Epithelial cell of esophagus (primary cell): ENCODE measurements around the gene SLBP.

Experiments
- DNase-seq: peaks from one replicate; pipeline ENCODE4 v3.0.0; 2010; ENCODE audit warnings: low read depth
- H3K4me3 ChIP-seq: 2 replicates; pipeline ENCODE4 v1.5.1; 2011; ENCODE audit warnings: mild to moderate bottlenecking, low read length, control low read depth
- CTCF ChIP-seq: IDR thresholded peaks from 2 replicates; pipeline ENCODE4 v1.5.1; 2011; ENCODE audit warnings: low read depth, mild to moderate bottlenecking, low read length, control low read depth, inconsistent platforms; ENCODE audit not compliant: insufficient read depth; ENCODE audit errors: missing control alignments

Gene SLBP

DNA sequence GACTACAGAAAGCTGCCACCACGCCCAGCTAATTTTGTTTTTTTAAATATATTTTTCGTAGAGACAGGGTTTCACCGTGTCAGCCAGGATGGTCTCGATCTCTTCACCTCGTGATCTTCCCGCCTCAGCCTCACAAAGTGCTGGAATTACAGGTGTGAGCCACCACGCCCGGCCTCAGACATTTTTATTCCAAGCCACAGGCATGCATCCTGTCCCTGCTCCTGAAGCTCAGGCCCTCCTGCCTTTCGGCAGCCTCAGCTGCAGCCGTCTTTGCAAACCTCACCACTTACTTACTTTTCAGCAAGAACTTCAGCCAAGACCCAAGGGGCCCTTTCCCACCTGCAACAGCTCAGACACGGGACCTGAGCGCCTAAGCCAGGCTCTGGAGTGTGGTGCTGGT lies 54.0 kb downstream of the SLBP start:
- no peak for TF ChIP-seq CTCF
- no peak for DNase-seq
- no peak overlapping the region for H3K4me3 ChIP-seq

- H3K4me3 ChIP-seq, result no peak overlapping the region
- DNase-seq, result no peak
- no peak for TF ChIP-seq CTCF
Measured at GRCh38 chr4:1656986-1657385, 55.1 kb downstream of the SLBP start.

GRCh38 chr4:1656132-1656531 lies 56.0 kb downstream of the SLBP start:
- H3K4me3 ChIP-seq, result no peak overlapping the region
- DNase-seq, result no peak
- TF ChIP-seq CTCF, result no peak

DNA sequence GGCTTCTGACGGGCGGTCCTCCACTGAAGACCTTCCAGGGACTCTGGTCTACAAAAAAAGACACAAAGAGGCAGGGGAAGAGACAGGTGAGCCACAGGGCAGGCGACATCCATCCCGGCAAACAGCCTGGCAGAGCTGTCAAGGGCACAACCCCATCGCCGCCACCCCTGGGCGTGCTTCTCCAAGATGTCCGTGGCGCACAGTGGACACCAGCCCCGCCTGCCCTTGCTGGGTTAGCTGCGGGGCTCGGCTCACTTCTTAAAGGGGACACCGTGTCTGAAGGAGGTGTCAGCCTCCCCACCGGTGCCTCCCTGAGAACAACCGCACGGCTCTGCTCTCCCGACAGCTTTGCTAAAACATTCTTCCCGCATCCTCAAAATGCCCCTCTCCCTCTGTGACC lies 56.4 kb downstream of the SLBP start:
- no peak overlapping the region for H3K4me3 ChIP-seq
- DNase-seq, result no peak
- no peak for TF ChIP-seq CTCF

DNA sequence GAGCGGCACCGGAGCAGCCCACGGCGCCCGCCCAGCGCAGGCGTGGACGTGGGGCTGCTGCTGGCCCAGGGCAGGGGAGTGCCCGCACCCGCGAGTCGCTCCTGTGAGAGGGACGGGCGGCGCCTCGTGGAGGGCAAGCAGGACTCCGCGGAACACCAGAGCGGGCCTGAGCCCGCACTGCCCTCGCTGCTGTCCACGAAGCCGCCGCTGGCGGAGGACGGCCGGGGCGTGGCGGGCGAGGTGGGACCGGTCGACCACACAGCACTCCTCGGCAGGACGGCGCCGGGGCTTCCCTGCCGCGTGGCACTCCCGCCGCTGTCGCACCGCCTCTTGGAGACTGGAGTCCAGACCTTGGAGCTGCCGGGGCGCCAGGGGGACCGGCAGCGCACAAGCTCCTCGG lies 57.0 kb downstream of the SLBP start:
- no peak for TF ChIP-seq CTCF
- H3K4me3 ChIP-seq, result no peak overlapping the region
- no peak for DNase-seq

DNA sequence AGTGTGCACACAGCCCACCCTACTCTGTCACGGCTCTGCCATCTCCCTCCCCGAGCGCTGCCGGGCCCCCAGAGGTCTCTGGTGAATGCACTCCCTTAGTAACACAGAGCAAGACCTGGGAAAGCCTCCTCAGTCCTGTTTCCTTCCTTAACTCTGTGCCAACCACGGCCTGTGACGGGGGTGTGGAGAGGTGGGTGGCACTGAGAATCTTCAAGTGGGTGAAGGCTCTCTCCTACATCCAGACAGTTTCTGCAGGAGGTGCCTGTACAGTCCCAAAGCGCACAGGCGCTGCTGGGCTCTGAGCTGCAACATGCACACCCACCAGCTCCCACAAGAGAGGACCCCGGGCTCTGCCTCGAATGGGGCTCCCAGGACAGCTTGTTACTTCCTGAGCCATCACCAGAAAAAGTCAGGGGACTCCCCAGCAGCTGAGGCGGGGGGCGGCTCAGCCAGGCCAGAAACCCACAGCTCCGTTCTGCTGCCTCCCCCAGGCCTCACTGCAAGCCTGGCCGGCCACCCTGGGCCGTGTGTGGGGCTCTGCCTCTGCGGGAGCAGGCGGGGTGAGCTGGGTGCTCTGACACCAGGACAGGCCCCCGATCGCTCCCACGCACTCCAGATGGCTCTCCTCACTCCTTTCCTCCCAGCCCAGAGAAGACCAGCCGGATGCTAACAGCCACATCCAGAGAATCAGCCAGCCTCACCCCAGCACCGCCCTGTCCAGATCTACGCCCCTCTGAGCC lies 57.7 kb downstream of the SLBP start:
- H3K4me3 ChIP-seq, result no peak overlapping the region
- DNase-seq, result no peak
- no peak for TF ChIP-seq CTCF

DNA sequence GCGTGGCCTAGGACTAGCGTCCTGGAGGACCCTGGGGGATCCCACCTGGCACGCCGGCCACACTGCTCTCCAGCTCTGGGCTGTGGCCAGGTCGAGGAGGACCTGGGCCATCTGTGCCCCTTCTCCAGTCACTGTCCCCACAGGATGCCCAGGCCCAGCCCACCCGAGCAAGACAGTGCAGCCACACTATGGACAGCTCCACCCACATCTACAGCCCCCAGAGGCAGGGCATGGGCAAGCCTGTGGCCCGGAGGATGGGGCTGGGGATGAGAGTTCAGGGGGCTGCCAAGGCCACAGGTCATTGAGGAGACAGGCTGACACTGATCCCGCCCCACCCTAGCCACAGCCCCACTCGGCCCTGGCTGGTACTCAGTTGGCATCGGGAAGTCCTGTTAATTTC lies 58.3 kb downstream of the SLBP start:
- TF ChIP-seq CTCF, result no peak
- no peak overlapping the region for H3K4me3 ChIP-seq
- no peak for DNase-seq
